ENCODE results near the gene DPY30.
"Not testable (repeated sequence)": the region's sequence is repeated elsewhere in the genome, so short reads cannot be mapped to it uniquely, and the experiment has no call there.

GRCh38 chr2:32018789-32019482, 20.7 kb downstream of the DPY30 start:
- TF ChIP-seq CTCF, POLR2A (IDR thresholded peaks at IDR 0.05): not testable (repeated sequence)

Measured in tibial nerve (tissue), 3 donors.